ENCODE results near the gene ZEB2.
A peak's percentile ranks its signal among the peaks of the same experiment; 100 is the strongest.

Gene ZEB2

DNA sequence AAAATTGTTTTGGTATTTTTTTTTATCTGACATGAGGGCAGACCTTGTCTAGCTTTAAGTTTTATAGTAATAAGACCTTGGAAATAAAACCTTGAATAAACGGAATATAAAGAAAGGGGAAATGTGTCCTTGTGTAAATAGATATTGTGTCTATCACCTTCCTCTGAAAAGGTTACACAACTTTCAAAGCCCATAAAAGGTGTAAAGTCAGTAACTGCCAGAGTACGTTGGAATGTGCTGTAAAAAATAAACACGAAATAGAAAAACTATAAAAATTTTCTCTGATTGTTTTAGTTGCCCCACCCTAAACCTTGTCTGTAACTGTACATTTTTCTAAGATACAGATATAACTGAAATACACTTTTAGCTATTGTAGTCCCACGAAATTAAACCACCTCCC lies 82.3 kb downstream of the ZEB2 start:
- H3K4me3 ChIP-seq (replicated peaks in 1 of 2; ENCODE audit: low read depth in 2 of 2, low read length in 2 of 2) = no peak overlapping the region
- no peak for TF ChIP-seq CTCF (IDR thresholded peaks at IDR 0.05; ENCODE audit: low read depth, low read length)
- no peak for DNase-seq (ENCODE audit: low read depth in 2 of 2)

DNA sequence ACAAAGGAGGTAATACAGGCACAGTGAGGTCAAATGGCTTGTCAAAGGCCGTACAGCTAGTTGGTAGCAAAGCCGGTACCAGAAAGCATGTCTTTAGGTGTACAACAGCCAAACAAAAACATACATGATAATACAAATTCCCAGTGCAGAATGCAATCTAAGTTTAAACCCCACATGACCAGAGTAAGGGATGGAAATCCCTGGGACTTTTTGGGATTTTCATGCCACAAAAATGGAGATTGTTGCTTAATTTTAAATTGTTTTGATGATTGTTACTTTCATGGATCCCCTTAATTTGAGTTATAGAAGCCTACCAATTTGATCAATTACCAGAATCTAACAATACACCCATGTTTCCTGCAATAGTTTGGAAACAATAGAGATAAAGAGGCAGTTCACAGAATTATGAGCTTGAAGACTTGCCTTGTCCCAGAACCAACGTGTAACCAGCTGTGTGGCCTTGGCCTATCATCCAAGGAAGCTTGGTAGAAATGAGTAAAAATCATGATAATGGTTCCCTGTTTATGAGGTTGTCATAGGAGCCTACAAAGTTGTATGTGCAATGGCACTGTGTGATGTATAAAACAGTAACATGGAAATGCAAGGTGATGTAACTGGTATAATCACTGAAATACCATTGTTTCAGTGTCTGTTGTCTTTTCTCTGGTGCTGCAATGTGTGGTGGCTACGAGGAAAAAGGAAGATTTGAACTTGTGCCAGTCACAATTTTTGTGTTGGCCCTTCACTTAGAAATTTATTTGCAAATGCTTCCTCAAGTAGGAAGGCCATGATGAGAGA lies 85.3 kb downstream of the ZEB2 start:
- H3K4me3 ChIP-seq (replicated peaks in 1 of 2; ENCODE audit: low read depth in 2 of 2, low read length in 2 of 2) = no peak overlapping the region
- TF ChIP-seq CTCF (IDR thresholded peaks at IDR 0.05; ENCODE audit: low read depth, low read length) = no peak
- DNase-seq (ENCODE audit: low read depth in 2 of 2) = peak in 1 of 2 donors; percentile 41

DNA sequence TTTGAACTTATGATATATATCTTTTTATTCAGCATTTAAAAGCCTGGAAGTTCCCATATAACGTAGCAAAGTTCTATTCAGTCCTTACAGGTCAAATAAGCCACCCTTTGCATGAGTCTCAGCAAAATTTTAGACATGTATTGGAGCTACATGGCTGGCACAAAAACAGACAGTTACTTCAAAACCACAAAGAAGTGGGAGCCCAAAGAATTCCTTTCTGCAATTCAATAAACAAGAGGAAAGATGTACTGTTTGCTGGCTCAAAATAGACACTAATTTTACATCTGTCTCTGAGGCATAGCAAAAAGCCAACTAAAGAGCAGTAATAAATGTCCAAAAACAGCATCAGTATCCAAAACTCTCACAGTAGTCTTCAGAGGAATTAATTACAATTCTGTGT lies 87.0 kb downstream of the ZEB2 start:
- no peak overlapping the region for H3K4me3 ChIP-seq (replicated peaks in 1 of 2; ENCODE audit: low read depth in 2 of 2, low read length in 2 of 2)
- no peak for TF ChIP-seq CTCF (IDR thresholded peaks at IDR 0.05; ENCODE audit: low read depth, low read length)
- no peak for DNase-seq (ENCODE audit: low read depth in 2 of 2)

GRCh38 chr2:144431998-144432397 lies 87.9 kb downstream of the ZEB2 start:
- TF ChIP-seq CTCF (IDR thresholded peaks at IDR 0.05; ENCODE audit: low read depth, low read length) = no peak
- H3K4me3 ChIP-seq (replicated peaks in 1 of 2; ENCODE audit: low read depth in 2 of 2, low read length in 2 of 2) = no peak overlapping the region
- no peak for DNase-seq (ENCODE audit: low read depth in 2 of 2)

DNA sequence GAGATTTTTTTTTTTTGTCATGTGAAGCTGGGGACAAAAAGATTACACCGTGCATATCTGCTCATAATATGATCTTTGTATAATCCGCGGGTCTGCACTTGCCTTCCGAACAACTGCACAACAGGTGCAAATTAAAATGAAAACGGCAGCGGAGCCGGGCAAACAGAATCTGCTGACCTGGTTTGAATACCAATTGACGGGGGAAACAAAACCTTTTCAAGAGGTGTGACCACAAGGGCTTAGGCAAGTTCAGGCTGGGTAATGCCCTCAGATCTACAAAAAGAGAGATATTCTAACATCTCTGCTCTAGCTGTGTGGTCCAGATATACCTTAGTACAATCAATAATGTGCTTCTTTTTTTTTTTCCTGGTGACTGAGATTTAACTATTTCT lies 88.5 kb downstream of the ZEB2 start:
- H3K4me3 ChIP-seq (replicated peaks in 1 of 2; ENCODE audit: low read depth in 2 of 2, low read length in 2 of 2) = no peak overlapping the region
- DNase-seq (ENCODE audit: low read depth in 2 of 2) = no peak
- no peak for TF ChIP-seq CTCF (IDR thresholded peaks at IDR 0.05; ENCODE audit: low read depth, low read length)

DNA sequence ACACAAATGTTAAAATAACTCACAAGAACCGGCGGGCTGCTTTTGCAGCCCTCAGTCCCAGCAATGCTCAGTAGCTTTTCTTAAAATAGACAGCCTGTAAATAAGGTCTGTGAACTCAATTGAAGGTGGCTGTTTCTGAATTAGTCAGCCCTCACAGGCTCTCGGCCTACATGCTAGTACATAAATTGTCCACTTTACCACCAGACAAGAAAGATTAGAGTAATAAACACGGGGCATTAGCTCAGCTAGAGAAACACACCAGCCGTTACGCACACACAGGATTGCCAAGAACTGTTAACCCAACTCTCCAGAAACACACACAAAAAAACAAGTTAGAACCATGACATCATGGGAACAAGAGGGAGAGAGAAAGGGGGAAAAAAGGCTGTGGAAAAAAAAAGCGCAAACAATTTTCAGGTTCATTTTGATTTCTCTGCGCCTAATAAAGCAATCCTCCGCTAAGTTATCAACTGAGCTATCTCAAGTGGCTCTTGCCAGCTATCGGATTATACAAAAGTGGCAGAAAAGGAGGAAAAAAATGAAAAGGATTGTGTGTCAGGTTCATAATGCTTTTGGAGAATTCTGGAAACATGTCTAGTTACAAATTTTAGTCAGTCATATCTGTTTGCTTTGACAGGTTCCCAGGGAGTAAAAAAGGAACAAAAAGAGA lies 89.1 kb downstream of the ZEB2 start:
- peak; percentile 69 to 74 for DNase-seq (ENCODE audit: low read depth in 2 of 2)
- no peak overlapping the region for H3K4me3 ChIP-seq (replicated peaks in 1 of 2; ENCODE audit: low read depth in 2 of 2, low read length in 2 of 2)
- TF ChIP-seq CTCF (IDR thresholded peaks at IDR 0.05; ENCODE audit: low read depth, low read length) = no peak
